ENCODE data around the gene AACS.

- TF ChIP-seq CTCF (IDR thresholded peaks at IDR 0.05; ENCODE audit: low read depth, low read length, missing input control) (no peak), TAF1 (conservative IDR thresholded peaks at IDR 0.05) (no peak), FOXA1 (IDR thresholded peaks at IDR 0.05) (no peak), SP1 (IDR thresholded peaks at IDR 0.05) (no peak), YY1 (IDR thresholded peaks at IDR 0.05) (no peak), RAD21 (IDR thresholded peaks at IDR 0.05) (no peak), MAX (IDR thresholded peaks at IDR 0.05) (no peak), NR2F2 (IDR thresholded peaks at IDR 0.05) (no peak), RXRA (IDR thresholded peaks at IDR 0.05) (no peak), EGR1 (IDR thresholded peaks at IDR 0.05; ENCODE audit: low read depth in 2 of 2) (no peak)
These were observed 91.9 kb downstream of the AACS start for GRCh38 chr12:125157177-125157576.
